ENCODE results near the gene IGSF3.
"Not testable (repeated sequence)": the region's sequence is repeated elsewhere in the genome, so short reads cannot be mapped to it uniquely, and the experiment has no call there.

IGSF3 gene

DNA sequence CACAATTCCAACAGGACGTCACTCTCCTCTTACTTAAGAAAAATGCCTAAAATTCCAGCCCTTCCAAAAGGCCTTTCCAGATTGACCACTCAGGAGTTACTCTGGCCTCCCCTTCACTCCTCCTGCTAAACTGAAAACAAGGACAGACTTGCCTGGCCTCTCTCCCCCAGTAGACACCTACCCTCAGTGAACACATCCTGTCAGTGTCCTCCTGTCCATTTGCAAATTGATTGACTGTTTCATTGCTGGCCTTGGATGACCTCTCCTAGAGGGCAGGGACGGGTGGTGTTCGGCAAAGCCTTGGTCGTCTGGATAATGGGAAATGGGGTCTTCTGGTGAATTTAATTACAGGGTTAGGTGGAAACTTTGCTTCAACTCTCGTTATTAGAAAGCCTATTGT lies 8.9 kb downstream of the IGSF3 start:
- not testable (repeated sequence) for DNase-seq

DNA sequence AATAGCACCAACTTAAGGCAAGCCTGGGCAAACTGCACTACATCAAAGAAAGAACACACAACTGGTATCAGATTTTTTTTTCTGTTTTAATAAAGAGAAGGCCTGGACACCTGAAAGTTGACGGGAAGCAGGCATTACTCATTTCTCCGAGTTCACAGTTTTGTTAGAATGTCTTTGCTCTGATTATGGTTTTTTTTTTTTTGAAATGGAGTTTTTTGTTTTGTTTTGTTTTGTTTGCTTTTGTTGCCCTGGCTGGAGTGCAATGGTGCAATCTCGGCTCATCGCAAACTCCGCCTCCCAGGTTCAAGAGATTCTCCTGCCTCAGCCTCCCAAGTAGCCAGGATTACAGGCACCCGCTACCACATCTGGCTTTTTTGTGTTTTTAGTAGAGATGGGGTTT lies 9.7 kb downstream of the IGSF3 start:
- not testable (repeated sequence) for DNase-seq

DNA sequence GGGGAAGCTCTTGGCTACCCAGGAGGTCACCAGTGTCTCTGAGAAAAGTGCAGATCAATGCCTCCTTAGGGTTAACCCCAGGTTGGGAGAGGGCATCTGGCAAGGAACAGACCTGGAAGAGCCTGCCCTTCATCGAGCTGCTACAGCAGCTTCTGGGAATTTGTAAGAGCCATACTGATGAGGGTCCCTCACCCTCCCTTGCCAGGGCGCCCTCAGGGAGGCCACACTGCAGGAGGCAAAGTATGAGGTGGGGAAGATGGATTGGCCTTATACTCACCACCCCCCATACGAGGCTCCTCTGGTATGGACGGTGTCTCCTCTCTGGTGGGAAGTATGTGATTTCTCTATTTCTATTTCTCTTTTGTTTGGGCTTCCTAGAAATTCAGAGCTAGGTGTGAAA lies 13.2 kb downstream of the IGSF3 start:
- DNase-seq: no peak

DNA sequence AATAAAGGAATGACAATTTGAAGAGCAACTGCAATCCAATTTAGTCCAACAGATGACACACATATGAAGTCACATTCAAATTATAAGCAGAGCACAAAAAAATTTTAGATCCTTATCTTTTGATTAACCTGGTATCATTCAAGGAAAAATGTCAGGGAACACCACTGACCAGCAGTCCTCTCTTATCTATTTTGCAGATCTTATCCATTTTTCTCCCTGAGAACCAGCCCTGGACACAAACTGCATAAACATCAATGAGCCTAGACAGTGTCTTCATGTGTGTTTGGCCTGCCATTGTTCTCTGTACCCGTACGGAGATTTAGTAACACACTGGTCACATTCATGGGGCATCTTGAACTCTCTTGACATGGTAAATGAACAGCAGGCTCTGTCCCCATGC lies 14.9 kb downstream of the IGSF3 start:
- DNase-seq: not testable (repeated sequence)

DNA sequence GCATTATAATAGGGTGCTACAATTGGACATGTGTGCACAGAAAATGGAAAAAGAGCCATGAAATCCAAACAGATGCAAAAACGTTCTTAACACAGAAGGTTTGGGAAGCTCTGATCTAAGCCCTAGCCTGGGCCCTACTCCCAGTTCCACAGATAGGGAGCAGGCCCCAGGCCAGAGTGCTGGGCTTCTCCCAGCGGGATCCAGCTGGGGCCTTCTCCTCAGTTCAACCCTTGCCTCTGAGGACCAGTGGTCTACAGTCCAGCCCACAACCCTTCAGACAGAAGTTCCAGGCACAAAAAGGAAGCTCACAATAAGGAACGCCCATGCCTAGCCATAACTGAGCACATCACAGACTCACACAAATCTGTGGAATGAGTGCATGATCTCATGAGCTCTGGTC lies 16.8 kb downstream of the IGSF3 start:
- not testable (repeated sequence) for DNase-seq

DNA sequence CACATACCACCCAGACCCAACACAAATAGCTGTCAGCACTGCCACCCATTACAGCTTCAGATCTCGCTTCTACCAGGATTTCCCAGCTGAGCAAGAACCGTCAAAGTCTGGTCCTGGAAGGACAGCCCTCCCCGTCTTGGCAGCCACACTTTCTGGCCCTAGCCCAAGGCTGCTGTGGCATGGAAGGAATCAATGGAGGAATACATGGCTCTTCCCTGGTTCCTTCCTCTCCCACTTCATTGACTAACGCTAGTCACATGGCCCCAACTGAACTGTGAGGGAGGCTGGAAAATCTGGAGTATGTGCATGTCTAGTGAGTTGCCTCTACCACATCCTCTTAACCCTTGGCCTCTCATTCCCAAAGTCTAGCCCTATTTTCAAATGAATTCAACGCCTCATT lies 18.5 kb downstream of the IGSF3 start:
- DNase-seq: not testable (repeated sequence)

DNA sequence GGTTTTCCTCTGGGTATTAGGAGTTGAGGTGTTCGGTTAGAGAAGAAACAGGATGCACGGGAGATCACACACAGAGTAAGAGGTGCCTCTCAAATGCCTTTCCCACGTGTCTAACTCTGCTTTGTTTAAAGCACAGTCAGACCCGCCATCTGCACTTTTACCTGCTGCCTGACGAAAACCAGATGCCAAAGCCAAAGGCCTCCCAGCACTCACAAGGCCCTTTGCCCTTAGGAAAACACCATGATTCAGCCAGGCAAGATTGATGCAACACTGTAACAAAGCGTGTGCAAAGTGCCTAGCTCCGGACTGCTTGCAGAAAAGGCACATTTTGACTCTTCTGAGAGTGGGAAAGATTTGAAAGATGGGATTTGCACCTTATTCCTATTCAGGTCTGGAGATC lies 19.2 kb downstream of the IGSF3 start:
- DNase-seq: not testable (repeated sequence)

DNA sequence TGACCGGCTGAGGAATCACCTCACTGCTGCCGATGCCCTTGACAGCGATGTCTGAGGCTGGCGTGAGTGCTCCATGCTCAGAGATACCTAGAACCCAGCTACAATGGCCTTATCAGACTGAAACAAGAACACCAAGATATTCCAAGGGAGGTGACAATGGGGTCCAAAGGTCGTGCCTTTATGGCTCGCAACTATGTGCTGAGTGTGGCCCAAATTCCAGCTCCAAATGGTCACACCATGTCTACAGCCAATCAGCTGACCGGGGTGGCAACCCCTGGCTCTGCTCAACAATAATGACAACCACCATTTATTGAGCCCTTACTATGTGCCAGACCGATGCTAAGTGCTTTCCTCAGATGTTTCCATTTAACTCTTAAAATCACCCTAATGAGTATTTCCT lies 20.3 kb downstream of the IGSF3 start:
- not testable (repeated sequence) for DNase-seq

DNA sequence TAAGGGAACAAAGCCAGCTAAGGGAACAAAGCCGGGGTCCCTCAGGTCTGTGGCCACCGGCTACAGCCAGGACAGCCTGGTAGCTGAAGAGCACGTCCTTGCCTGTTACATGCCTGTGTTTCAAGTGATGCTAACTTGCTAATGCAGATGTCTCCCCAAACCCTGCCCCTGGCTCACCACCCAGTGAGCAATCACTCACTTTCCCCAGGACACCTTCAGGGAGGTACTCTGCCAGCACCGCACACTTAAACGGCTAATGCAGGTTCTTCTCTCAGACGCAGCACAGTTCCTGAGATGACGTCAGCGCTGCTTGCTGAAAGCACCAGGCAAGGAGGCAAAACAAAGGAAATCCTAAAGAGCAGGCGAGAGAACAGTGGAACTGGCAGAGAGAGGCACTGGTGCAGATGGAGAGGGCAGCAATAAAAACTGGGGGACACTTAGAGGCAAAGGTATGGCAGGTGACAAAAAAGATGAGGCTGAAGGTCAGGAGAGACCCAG lies 20.8 kb downstream of the IGSF3 start:
- peak; percentile 79 for DNase-seq

DNA sequence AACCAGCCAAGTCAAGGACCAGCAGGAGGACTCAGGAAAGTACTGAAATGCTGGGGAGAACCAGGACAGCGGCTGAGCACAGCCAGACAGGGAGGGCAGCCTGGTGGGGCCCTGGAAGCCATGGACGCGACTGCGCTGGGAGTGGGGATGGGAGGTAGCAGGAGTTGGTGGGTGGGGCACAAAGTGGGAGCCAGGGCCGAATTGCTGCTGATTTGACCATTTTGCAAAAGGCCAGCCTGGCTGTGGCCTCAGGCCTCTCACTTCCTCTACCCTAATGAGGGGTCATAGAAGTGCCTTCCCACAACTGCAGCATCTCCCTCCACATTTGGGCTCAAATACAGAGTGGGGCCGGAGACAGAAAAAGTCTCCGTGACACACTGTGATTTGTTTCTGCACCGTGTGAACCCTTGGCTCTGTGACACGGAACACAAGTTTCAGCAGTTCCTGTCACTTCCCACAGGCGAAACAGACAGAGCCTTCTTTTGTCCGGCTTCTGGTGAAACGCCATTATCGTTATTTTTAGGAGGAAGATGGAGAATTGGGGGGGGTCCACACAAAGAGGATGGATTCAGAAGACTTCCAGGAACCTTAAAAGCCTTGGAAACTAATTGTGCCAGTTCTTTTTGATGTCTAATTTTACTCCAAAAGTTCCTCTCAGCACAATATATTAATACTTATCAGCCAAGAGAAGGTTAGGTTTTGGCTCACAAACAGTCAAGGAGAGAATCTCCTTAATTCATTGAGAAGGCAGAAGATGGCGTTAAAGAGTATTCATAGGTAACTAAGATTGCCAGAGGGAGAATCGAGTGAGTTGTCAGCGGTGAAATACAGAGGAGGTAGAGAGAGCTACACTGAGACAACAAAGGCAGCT lies 21.5 kb downstream of the IGSF3 start:
- peak; percentile 42 for DNase-seq

DNA sequence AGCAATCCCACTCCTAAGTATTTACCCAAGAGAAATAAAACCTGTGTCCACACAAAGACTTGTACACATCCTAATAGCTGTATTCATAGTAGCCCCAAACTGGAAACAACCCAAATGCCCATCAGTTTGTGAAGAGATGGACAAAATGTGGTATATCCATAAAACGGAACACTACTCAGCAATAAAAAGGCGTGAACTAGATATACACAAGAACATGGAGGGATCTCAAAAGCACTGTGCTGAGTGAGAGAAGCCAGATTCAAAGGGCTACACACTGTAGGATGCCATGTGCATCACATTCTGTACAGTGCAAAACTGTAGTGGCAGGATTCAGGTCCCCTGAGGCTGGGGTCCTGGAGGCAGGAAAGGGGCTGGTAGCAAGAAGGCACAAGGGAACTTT lies 22.5 kb downstream of the IGSF3 start:
- DNase-seq: not testable (repeated sequence)

DNA sequence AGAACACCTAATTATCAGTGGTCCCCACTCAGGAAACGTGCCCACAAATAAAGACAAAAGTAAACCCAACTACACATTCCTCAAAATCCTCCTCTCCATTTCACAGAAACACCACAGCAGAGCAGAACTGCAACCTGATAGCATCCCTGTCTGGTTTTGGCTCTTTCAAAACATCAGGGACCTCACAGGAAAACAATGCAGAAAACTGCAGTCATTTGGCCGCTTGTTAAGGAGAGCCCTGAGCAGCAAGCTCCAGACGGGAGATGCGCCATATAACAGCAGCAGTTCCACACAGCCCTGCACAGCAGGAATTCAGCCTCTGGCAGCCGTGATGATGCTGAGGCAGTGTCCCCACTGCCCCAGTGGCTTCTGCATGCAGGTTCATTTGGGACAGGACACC lies 23.4 kb downstream of the IGSF3 start:
- peak; percentile 49 for DNase-seq

DNA sequence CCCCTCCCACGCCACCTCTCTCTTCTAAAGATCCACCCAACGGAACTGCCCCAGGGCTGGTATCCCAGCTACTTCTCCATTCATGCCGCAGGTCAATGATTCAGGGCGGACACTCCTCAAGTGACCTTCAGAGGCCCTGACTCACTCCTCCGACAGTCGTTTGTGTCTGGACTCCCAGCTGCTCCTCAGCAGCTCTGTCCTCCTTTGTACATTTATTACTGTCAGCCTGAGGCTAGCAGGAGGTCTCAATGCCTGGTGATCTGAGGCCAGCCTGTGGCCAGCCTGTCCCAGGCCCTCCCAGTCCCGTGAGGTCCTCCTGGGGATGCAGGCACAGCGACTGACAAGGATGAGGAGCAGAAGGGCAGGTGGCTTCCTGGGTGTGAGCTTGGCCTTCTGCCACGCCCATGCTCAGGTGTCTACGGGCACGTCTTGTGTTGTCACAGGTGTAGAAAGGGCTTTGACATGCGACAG lies 24.2 kb downstream of the IGSF3 start:
- DNase-seq: peak; percentile 15

DNA sequence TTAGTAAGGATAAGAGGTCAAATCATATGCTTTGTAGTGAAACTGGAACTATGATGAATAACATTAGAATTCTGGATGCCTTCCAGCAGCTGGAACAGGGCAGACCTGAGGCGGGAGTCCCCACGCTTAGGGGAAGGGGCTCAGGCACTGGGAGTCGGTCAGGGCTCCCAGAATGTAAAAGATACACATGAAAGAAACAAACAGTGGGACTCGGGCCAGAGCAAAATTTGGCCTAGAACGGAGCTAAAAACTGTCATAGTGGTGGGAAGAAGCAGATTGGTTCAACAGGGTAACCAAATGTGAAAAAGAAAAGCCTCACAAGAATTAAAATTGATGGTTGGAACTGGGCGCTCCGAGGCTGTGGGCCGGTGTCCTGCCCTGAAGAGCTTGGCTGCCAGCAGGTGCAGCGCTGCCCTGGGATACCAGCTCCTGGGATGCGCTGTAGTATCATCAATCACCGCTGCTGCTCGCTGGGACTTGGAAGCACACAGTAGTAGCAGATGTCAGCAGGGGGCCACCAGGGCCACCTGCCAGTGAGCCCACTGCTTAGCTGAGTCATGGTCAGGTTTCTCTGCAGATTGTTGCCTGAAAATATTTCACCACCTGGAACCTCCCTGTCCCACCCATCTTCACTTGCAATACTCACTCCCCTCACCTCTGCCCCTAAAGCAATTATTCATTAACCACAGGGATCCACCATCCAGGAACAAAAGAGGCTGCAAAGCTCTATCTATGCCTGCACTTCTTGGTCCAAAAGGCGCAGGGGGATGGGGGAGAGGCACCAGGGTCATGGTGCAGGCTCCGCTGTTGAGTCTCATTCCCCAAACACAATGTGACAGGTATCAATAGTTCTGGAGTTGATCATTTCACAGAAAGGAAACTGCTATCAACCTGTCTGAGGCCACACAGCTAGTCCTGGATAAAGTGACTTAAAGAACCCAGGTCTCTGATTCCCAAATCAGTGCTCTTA lies 24.9 kb downstream of the IGSF3 start:
- not testable (repeated sequence) for DNase-seq

DNA sequence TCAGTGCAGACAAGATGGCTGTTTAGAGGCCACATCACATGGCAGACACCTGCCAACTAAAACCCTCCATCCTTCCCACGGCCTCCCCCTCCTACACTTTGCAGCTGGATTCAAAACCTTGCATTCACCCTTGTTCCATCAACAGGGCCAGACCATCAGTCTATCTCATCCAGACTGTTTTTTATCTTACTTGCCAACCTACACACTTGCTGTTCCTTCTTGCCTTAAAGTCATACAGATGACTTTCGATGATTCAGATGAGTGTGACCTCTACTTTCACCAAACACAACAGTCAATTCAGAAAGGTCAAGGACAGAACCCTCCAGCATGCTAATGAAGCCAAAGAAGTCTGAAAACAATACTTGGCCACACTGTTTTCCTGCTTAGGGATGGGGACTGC lies 29.9 kb downstream of the IGSF3 start:
- not testable (repeated sequence) for DNase-seq

DNA sequence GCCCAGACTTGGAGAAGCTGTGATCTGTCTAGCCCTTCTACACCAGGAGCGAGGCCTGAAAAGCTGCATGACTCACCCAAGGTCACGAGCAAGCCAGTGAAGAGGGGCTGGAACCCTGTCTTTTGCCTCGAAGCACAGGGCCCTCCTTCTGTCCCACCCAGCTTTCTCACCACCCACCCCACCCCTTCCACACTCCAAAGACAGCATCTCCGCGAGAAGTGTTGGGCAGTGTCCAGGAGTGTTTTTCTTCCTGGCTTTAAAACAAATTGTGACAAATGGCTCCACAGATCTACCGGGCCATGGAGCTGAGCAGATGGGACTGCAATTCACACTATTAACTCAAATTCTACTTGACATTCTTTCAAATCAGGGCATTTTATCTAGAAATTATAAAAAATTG lies 30.9 kb downstream of the IGSF3 start:
- not testable (repeated sequence) for DNase-seq

DNA sequence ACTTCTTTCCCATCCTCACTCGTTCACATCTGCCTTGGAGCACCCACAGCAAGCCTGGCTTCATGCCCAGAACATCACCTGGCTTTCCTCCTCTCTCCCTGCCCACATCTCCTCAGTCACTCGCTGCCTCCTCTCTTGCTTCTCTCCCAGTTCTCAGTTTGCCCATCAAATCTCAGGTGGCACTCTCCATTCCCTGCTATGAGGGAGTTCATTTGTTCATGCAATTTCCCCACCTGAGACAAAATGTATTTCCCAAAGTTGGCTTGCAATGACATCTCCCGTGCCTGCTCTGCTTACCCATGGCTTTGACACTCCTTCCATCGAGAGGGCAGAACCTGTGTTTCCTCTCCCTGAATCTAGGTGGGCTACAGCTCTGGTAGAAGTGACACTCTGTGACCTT lies 33.1 kb downstream of the IGSF3 start:
- not testable (repeated sequence) for DNase-seq

DNA sequence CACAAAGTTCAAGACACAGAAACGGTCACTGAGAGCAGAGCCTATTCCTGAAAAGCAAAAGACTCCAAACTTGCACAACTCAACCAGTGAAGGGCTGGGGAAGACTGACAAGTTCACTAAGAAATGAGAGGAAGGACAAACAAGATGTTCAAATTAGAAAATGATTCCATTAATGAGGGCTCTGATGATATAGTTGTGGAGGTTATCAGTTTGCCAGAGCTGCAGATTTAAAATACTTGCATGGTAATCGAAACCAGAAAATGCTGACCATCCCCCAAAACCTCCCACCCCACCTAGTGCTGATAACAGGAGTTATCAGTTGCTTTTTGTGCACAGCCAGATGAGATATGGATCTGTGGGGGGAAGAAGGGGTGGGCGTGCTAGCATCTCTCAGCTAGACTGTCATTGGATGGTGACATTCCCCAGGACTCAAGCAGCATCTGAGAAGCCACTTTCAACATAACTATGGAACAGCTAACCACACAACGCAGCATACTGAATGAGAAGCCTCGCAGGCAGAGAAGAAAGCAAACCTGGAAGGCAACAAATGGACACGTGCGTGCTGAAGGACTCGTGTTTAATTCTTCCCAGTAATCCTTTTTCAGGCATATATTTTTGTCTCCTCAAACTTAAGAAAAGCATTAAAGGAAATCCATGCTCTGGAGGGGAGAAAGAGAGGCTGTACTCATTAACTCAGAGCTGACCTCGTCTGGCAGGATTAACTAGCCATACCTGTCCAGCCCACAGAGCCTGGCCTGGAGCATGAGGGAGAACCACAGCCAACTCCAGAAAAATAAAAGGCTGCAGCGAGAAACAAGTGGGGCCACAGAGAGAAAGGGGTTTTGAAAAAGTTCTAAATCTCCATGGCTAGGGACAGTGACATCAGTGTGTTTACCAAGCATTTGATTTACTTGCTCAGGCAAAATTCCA lies 35.3 kb downstream of the IGSF3 start:
- DNase-seq: not testable (repeated sequence)

DNA sequence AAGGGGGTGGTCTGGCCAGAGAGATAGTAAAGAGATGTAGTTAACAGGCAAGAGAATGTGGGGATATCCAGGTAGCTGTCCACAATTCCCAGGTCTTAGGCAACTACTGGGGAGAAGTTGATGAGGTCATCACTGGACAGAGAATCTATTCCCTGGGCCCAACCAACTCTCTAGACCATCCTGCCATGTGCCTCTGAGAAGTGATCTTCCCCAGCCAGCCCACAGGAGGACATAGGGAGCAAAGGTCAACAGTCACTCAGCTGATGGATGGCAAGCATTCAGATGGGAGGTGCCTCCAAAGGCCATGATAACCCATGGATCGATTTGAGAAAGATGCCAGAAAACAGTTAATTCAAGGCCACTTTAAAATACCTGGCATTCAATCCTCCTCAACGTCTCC lies 36.0 kb downstream of the IGSF3 start:
- DNase-seq: not testable (repeated sequence)

DNA sequence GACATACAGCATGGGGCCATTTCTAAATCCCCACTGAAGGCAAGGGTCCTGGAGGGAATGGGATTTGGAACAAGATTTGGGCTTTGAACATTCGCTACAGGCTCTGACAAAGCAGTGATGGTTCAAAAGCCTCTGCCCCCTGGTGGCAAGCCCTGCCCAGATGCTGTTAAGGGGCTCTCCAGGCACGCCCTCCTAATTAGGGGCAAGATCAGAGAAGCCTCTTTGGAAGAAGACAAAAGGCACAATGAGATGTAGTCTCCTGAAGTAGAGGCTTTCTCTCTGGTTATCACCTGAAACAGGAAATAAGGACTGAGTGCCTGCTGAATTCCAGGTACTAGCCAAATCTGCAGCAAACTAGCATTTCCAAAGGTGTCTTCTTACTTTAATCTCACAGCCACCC lies 37.5 kb downstream of the IGSF3 start:
- DNase-seq: not testable (repeated sequence)

DNA sequence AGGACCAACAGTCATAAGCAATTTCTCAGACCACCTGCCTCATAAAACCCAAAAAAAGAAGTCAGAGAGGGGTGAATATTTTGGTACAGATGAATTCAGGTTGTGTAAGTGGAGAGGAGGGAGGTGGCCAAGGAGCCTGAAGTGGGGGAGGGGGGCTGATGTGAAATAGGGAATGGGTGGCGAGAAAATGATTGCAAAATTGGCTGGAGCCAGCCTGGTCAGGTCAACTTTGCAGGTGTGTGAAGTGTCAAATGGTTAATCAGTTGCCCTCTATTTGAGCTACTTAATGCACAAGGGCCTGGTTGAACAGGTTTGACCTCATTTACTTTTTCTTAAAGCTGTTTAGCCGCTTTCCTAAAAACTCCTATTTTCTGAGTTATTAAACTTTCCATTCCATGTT lies 38.1 kb downstream of the IGSF3 start:
- not testable (repeated sequence) for DNase-seq

DNA sequence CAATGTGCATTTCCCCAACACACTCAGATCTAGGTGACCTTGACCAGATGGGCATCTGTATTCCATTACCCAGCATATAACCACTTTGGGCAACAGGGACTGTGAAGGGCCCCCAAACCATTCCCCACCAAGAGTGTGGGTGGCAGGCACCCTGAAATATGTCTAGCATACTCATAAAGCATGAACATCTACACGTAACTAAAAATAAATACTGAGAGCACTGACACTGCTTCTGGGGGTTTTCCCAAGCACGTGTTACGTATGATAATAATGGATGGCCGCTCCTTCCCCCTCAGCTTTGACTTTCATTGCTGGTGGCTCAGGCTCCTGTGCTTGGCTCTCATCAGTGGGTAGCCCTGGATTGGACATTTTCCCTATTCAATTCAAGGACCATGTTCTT lies 39.1 kb downstream of the IGSF3 start:
- no peak for DNase-seq

All from eye (tissue), 1 donor.